ENCODE measurements around the gene HTN1.
"Not testable (repeated sequence)": the region's sequence is repeated elsewhere in the genome, so short reads cannot be mapped to it uniquely, and the experiment has no call there.

The HTN1 gene

DNA sequence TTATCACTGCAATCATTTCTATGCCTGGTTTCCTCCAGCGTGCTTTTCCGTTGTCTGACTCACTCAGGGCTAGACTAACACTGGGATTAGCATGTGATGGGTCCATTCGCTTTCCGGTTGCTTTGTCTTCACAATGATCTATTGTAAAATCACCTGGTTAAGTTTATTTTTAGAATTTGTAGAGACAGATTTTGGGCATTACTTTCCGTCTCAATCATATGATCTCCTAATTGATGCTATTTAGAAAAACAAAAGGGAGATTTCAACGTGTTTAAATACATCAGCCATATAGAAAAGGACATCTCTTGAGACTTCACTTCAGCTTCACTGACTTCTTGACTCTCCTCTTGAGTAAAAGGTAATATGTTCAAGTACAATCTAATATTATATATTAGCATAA is at the start of gene HTN1:
HTN1 (plus strand) TSS at position 301 of the 400 bp plus-strand sequence. CDS start 2,639 bp downstream, outside the sequence.
- DNase-seq (ENCODE audit: low read depth in 2 of 3, low spot score in 2 of 3) = not testable (repeated sequence)

DNA sequence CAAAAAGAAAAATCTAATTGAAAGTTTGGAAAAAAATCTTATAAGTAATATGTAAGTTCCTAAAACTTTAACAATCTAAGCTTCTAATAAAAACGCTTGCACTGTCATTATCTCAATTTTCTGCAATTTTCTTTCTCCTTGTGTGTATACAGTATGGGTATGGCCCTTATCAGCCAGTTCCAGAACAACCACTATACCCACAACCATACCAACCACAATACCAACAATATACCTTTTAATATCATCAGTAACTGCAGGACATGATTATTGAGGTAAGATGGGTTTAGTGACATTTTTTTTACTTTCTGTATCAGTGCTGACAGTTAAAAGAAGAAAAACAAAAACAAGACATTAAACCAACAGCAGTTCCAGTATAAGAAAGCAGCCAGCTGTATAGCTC is 49.5 kb upstream of the HTN1 start:
- no peak for DNase-seq (ENCODE audit: low read depth in 2 of 3, low spot score in 2 of 3)

DNA sequence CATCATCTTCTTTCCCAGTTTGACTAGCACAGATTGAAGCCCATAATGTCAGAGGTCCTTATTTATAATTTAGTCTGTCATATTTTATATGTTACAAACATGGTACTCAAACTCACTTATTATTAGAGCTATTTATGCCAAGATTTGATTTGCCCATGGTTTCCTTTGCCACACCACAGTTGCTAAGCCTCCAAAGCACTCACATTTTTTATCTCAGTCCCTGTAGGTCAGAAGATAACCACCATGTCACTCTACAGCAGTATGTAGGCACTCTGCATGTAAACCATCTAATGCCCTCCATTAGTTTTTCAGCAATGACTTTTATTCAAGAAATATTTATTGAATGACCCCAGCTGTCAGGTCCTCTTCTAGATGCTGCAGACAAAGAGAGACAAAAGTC is 47.7 kb upstream of the HTN1 start:
- DNase-seq (ENCODE audit: low read depth in 2 of 3, low spot score in 2 of 3) = no peak

DNA sequence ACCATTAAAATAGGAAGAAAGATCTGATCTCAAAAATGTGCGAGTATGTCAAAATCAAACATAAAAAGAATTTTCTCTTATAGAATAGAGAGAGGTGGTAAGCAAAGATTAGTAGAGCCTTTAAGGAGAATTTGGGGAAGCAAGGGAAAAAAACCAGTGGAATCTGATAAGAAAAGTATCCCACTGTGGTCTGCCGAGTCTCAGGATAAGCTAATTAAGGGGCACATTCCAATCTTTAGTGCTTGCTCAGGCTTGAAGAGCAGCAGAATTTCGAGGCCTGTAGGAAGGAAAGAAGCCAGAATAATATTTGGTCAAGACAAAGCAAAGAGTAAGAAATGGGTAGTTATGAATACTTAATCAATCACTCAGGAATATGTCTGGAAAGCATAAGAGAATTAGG is 41.5 kb upstream of the HTN1 start:
- DNase-seq (ENCODE audit: low read depth in 2 of 3, low spot score in 2 of 3) = no peak

DNA sequence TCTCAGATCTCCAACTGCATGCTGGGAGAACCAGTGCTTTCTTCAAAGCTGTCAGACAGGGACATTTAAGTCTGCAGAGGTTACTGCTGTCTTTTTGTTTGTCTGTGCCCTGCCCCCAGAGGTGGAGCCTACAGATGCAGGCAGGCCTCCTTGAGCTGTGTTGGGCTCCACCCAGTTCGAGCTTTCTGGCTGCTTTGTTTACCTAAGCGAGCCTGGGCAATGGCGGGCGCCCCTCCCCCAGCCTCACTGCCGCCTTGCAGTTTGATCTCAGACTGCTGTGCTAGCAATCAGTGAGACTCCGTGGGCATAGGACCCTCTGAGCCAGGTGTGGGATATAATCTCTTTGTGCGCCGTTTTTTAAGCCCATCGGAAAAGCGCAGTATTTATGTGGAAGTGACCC is 31.2 kb upstream of the HTN1 start:
- DNase-seq (ENCODE audit: low read depth in 2 of 3, low spot score in 2 of 3) = not testable (repeated sequence)

DNA sequence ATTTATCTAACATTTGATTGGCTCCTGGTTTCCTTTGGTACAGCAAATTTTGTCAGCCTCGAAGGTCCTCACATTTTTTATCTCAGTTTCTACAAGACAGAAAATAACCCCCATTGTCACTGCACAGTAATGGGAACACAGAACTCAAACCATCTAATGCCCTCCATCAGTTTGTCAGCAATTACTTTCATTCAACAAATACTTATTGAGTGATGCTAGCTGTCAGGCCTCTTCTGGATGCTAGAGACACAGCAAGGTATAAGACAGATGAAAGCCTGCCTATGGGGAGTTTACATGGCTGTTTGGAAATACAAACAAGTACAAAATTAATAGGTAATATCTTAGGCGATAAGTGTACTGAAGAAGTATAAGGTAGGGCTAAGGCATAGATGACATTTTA is 27.0 kb upstream of the HTN1 start:
- no peak for DNase-seq (ENCODE audit: low read depth in 2 of 3, low spot score in 2 of 3)

DNA sequence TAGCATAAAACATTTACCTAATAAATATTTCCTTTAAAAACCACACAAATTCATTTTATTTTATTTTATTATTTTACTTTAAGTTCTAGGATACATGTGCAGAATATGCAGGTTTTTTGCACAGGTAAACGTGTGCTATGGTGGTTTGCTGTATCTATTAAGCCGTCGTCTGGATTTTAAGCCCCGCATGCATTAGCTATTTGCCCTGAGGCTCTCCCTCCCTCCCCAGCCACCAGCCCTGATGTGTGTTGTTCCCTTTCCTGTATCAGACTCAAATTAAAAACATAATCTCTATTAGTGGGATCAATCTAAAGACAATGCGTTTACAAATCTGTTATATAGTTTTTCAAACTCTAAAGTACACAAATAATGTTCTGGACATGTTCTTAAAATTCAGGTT is 23.2 kb upstream of the HTN1 start:
- DNase-seq (ENCODE audit: low read depth in 2 of 3, low spot score in 2 of 3) = no peak

DNA sequence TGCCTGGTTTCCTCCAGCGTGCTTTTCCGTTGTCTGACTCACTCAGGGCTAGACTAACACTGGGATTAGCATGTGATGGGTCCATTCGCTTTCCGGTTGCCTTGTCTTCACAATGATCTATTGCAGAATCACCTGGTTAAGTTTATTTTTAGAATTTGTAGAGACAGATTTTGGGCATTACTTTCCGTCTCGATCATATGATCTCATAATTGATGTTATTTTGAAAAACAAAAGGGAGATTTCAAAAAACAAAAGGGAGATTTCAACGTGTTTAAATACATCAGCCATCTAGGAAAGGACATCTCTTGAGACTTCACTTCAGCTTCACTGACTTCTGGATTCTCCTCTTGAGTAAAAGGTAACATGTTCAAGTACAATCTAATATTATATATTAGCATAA is 22.1 kb upstream of the HTN1 start, which contains the start of gene HTN3:
HTN3 (plus strand) TSS at position 301 of the 400 bp plus-strand sequence. CDS start 2,282 bp downstream, outside the sequence.
- not testable (repeated sequence) for DNase-seq (ENCODE audit: low read depth in 2 of 3, low spot score in 2 of 3)

DNA sequence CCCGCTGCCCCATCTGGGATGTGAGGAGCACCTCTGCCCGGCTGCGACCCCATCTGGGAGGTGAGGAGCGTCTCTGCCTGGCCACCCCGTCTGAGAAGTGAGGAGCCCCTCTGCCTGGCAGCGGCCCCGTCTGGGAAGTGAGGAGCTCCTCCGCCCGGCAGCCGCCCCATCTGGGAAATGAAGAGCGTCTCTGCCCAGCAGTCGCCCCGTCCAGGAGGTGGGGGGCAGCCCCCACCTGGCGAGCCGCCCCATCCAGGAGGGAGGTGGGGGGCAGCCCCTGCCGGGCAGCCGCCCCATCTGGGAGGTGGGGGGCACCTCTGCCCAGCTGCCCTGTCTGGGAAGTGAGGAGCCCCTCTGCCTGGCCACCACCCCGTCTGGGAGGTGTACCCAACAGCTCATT is 12.7 kb upstream of the HTN1 start:
- not testable (repeated sequence) for DNase-seq (ENCODE audit: low read depth in 2 of 3, low spot score in 2 of 3)

DNA sequence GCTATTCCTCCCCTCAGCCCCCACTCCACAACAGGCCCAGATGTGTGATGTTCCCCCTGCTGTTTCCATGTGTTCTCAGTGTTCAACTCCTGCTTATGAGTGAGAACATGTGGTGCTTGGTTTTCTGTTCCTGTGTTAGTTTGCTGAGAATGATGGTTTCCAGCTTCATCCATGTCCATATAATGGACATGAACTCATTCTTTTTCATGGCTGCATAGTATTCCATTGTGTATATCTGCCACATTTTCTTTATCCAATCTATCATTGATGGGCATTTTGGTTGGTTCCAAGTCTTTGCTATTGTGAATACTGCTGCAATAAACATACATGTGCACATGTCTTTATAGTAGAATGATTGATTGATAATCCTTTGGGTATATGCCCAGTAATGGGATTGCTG is 10.3 kb upstream of the HTN1 start:
- not testable (repeated sequence) for DNase-seq (ENCODE audit: low read depth in 2 of 3, low spot score in 2 of 3)

DNA sequence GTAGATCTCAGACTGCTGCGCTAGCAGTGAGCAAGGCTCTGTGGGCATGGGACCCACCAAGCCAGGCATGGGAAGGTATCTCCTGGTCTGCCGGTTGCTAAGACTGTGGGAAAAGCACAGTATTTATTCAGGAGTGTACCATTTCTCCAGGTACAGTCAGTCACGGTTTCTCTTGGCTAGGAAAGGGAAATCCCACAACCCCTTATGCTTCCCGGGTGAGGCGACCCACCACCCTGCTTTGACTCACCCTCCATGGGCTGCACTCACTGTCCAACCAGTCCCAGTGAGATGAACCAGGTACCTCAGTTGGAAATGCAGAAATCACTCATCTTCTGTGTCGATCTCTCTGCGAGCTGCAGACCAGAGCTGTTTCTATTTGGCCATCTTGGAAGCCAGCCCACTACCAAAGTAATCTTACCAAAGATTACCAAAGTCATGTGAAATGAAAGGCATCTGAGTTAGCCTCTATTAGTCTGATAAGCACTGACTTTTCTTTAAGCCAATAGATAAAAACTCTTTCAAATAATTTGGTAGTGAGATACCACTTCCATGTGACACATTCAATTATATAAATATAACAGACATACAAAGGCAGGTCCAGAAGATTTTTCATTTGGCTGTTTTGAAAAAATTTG is 8.5 kb upstream of the HTN1 start:
- DNase-seq (ENCODE audit: low read depth in 2 of 3, low spot score in 2 of 3) = no peak

DNA sequence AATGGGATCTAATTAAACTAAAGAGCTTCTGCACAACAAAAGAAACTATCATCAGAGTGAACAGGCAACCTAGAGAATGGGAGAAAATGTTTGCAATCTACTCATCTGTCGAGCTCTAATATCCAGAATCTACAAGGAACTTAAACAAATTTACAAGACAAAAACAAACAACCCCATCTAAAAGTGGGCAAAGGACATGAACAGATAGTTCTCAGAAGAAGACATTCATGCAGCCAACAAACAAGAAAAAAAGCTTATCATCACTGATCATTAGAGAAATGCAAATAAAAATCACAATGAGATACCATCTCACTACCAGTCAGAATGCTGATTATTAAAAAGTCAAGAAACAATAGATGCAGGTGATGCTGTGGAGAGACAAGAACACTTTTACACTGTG is 6.3 kb downstream of the HTN1 start:
- not testable (repeated sequence) for DNase-seq (ENCODE audit: low read depth in 2 of 3, low spot score in 2 of 3)

DNA sequence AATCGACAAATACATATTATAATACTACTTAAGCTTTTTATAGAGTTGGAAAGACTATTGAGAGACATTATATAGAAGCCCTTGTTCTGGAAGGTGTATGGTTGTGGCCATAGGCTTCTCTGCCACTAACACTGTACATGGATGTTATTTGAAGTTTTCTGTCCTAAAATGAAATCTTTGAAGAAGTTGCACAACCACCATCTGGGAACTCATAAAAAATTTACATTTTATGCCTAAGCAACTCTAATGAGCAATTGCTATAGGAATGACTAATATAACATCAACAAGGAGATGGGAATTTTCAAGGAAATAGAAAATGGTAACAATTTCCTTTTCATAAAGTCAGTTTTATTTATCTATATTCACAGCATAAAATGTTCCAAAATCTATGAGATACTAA is 7.4 kb downstream of the HTN1 start:
- no peak for DNase-seq (ENCODE audit: low read depth in 2 of 3, low spot score in 2 of 3)

DNA sequence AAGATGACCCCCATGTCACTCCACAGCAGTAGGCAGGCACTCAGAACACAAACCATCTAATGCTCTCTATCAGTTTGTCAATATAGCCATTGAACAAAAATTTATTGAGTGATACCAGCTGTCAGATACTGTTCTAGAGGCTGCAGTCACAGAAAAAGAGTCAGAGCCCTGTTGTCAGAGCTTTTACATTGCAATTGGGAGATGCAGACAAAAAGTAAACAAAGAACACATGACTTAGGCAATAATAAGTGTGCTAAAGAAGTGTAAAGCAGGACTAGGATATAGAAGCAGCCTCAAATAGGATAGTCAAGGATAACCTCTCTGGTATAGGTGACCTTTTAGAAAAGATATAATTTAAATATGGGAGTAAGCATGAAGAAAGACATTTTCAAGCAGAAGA is 8.9 kb downstream of the HTN1 start:
- DNase-seq (ENCODE audit: low read depth in 2 of 3, low spot score in 2 of 3) = no peak

DNA sequence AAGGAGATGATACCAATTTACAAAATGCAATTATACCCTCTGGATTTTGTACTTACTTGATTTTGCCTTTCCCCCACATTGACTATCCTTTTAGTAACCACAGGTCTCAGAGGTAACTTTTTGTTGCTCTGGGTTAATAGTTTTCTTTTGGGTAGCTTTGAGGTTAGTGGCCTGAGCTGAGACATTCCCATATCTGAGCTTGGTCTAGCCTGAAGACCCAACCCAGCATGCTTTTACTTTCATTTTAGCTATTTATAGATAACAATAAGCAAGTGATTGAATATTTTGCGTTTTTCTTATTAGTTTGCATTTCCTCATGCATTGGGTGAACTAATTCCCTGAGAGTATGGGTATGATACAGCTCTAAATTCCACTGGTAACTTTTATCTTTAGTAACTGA is 11.8 kb downstream of the HTN1 start:
- DNase-seq (ENCODE audit: low read depth in 2 of 3, low spot score in 2 of 3) = no peak

DNA sequence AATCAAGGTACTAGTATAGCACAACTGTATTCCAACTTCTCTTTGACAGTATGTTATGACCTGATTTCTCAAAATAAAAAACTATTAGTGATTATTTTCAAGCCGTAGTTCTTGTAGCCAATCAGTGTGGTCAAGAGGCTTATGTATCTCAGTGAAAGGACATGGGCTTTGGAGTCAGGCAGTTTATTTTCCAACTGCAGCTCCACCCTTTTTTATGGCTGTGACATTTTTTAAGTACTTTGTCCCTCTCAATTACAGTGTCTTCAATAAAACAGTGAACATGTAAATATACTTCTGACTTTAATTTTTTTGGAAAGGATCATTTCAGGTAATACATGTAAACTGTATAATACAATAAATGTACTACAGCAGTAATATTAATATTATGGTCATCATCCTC is 30.0 kb downstream of the HTN1 start:
- no peak for DNase-seq (ENCODE audit: low read depth in 2 of 3, low spot score in 2 of 3)

DNA sequence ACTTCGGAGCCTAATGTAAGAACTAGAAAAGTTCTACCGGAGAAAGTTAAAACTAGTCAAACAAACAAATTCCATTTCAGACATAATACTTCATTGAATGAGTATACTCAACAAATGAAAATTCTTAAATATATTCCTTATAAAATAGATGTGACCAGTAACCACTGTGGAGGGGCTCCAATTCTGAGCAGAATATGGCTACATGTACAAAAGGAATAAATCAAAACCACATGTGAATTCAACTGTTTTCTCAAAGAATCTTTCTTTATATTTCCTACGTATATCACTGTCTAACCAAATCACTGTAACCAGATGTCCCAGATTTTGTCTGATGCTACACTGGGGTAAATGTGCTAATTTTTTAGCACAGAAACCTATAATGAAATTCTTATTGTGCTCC is 49.0 kb downstream of the HTN1 start:
- DNase-seq (ENCODE audit: low read depth in 2 of 3, low spot score in 2 of 3) = no peak

Measured in activated CD8-positive, alpha-beta memory T cell treated with anti-CD3 and anti-CD28 coated beads for 48 hours (primary cell).